GM10266 (cell line): ENCODE data around the gene CRYAB.

Experiments used
- DNase-seq: peaks from one replicate; pipeline ENCODE4 v3.0.0; 2012; ENCODE audit errors: extremely low spot score
- CTCF ChIP-seq: IDR thresholded peaks from 2 replicates; pipeline ENCODE4 v1.5.1; 2012; ENCODE audit warnings: mild to moderate bottlenecking, low read depth; ENCODE audit not compliant: control insufficient read depth, insufficient read depth; ENCODE audit errors: missing control alignments

The CRYAB gene

DNA sequence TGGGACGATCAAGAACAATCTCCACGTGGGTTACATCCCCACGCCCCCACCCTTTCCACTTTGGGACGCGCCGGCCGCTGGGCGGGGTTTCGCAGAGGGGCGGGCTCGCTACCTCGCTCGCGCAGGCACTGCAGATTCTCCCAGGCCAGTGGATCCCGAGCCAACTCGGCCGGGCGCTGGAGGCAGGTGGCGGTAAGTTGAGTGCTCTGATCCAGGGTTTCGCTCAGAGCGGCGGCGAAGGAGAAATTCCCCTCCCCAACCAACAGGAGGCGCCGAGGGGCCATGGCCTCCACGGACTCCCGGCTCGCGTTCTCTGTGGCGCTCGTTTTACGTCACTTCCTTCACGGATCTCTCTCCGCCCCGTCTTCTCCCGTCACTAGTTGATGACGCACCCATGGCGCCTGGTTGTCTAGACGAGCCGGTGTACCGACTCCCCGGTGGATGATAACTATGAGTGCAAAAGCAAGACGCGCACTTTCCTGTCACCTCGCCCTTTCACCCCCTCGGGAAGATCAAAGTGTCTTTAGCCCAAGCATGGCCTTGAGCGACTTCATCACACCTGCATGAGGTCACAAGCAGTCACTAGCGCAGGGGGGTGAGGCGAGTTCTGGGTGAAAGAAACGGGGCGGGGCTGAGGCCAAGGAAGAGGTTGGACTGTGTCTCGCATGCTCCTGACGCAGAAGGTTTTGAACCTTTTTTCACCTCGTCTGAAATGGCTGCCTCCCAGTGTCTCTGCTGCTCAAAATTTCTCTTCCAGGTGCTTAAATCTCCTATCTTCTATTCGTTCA, 32.5 kb downstream of the CRYAB start, which contains the start of the genes CFAP68 and FDXACB1:
CFAP68 (plus strand) TSS at position 693 of the 788 bp plus-strand sequence; CDS start at position 713, 20 bp downstream.
FDXACB1 (minus strand) TSS at position 317 of the 788 bp plus-strand sequence; CDS start at position 284, 33 bp downstream.
- TF ChIP-seq CTCF = peak; percentile 87
- DNase-seq = peak; percentile 91

DNA sequence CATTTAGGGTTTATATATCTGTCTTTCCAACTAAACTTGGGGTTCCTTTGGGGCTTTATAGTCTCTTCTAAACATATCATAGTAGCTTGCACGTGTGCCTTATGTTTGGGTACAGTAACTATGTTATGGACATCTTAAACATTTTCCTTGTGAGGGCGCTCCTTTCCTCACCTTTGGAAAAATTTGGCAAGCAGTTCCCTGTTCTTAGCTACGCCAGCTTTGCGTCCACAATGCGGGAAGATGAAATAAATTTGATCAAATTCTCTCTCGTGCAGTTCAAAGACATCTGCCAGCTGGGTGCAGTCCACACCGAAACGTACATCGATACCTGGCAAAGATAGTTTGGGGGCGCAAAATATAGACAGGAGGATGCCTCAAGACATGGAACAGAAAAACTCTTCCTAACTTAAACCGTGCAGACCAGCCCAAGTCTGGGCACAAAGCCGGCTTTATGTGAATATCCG, 33.2 kb downstream of the CRYAB start:
- no peak for TF ChIP-seq CTCF
- DNase-seq = no peak

- TF ChIP-seq CTCF = no peak
- no peak for DNase-seq
Observed at GRCh38 chr11:111871693-111872161, 39.8 kb downstream of the CRYAB start.

DNA sequence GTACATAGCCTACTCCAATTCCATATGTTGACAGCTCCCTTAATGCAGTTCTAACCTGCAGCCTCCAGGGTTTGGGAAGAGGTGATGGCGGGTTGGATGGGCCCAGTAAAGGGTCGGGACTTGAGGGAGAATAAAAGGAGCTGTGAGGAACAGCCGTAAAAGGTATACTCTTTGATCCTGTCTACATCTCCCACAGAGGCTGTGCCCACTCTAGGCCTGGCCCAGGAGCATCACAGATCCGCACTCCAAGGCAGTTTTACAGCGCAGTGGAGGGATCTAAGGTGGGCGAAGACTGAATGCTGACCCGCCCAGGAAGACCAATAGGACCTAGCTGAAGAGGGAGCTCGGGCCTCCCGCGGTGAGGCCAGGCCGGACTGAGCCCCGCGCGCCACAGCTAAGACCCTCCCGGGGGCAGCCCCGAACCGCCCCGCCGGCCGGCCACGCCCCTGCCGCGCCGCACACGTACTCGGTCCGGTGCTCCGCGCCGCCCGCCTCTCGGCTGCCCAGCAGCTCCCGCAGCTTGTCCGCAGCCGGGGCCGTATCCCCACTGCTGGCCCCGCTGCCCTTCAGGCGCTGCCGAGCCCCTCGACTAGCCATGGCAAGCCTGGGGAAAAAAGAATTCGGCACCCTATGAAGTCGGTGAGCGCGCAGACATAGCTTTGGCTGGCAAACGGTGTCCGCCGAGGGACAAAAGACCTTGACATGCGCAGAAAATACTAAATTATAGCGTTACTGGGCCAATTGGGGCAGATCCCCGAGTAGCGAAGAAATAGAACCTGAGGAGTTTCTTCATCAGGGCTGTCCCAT, 40.5 kb downstream of the CRYAB start, which contains the start of gene ALG9:
ALG9 (minus strand) TSS at position 696 of the 807 bp plus-strand sequence; CDS start at position 597, 99 bp downstream.
- DNase-seq = peak; percentile 88
- TF ChIP-seq CTCF = no peak

- no peak for TF ChIP-seq CTCF
- DNase-seq = no peak
Observed at GRCh38 chr11:111870522-111870885, 41.1 kb downstream of the CRYAB start.

DNA sequence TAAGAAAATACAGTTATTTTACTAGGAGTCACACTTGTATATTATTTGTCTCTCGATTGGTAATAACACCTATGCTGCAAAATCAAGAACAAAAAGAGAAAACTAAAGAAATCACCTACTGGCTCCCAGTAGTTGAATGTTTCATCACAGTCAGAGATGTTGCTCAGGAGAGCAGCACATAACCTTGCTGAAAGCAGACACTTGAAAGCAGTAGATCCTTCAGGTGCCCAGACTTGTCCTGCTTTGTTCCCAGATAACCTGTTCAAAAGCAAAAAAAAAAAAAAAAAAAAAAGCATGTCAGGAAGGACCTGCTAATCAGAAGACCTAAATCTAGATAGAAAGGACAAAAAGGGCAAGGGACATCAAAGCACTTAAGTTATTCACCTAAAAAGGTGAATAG, 41.5 kb downstream of the CRYAB start:
- DNase-seq = no peak
- no peak for TF ChIP-seq CTCF
